ENCODE results near the gene RP9.

RP9 gene

DNA sequence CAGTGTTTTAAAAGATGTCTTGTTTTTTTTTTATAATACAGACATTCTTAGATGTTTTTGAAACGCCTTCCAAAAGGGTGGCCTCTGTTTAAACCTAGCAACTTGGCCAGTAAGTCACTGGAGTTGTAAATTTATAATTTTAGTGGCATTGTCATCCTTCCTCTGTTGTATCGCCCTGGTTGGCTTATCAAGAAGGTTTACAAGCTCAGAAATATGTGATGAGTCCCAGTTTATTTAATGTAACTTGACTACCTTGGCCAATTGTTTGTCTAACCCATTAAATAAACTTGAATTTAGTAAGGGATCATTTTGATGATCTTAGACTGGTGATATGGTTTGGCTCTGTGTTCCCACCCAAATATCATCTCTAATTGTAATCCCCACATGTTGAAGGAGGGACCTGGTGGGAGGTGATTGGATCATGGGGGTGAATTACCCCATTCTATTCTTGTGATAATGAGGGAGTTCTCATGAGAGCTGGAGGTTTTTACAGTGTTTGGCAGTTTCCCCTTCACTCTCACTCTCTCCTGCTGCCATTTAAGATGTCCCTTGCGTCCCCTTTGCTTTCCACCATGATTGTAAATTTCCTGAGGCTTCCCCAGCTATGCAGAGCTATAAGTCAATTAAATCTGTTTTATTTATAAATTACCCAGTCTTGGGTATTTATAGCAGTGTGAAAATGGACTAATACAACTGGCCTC lies 33.2 kb downstream of the RP9 start:
- no peak overlapping the region for H3K4me3 ChIP-seq (ENCODE audit: low read depth, low read length)
- DNase-seq (ENCODE audit: low read depth): no peak
- TF ChIP-seq CTCF (conservative IDR thresholded peaks at IDR 0.05; ENCODE audit: low read depth, low read length): no peak

DNA sequence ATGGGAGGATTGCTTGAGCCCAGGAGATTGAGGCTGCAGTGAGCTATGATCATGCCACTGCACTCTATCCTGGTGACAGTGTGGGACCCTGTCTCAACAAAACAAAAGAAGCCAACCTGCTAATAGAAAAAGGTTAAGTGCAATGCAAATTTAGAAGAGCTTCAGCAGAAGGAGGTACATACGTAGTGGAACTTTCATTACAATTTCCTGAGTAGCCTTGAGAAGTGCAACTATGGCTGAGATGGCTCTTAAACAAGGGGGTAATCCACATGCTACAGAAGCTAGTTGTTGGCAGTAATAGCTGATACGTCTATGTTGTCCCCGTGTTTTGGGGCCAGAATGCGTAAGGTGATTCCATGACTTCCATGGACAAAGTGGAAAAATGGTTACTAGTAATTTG lies 36.0 kb downstream of the RP9 start:
- no peak for TF ChIP-seq CTCF (conservative IDR thresholded peaks at IDR 0.05; ENCODE audit: low read depth, low read length)
- DNase-seq (ENCODE audit: low read depth): no peak

GRCh38 chr7:33072471-33072870 lies 36.7 kb downstream of the RP9 start:
- H3K4me3 ChIP-seq (ENCODE audit: low read depth, low read length): no peak overlapping the region
- no peak for TF ChIP-seq CTCF (conservative IDR thresholded peaks at IDR 0.05; ENCODE audit: low read depth, low read length)
- DNase-seq (ENCODE audit: low read depth): peak; percentile 83

More for the DNA sequence above, 36.0 kb downstream of the RP9 start:
- no peak overlapping the region for H3K4me3 ChIP-seq (ENCODE audit: low read depth, low read length)

GRCh38 chr7:33070831-33071230 lies 38.4 kb downstream of the RP9 start:
- no peak for TF ChIP-seq CTCF (conservative IDR thresholded peaks at IDR 0.05; ENCODE audit: low read depth, low read length)
- no peak for DNase-seq (ENCODE audit: low read depth)
- H3K4me3 ChIP-seq (ENCODE audit: low read depth, low read length): no peak overlapping the region

- H3K4me3 ChIP-seq (ENCODE audit: low read depth, low read length): no peak overlapping the region
- no peak for DNase-seq (ENCODE audit: low read depth)
- no peak for TF ChIP-seq CTCF (conservative IDR thresholded peaks at IDR 0.05; ENCODE audit: low read depth, low read length)
Observed at GRCh38 chr7:33070277-33070676, 38.9 kb downstream of the RP9 start.

DNA sequence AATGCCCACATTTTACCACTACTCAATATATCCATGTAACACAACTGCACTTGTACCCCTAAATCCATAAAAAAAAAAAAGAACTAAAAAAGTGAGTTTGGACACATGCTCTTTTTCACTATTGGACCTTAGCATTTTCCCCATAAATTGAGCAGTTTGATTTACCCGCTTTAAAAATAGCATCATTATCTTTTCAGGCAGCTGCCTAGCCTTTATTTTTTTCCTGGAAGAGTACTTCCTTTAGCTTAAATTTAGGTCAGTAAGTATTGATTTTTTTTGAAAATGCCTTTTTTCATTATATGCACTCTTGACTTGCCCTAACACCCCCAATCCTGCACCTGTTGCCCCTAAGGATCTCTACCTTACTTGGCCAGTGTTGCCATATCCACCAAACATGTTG lies 41.3 kb downstream of the RP9 start:
- DNase-seq (ENCODE audit: low read depth): no peak
- TF ChIP-seq CTCF (conservative IDR thresholded peaks at IDR 0.05; ENCODE audit: low read depth, low read length): no peak
- no peak overlapping the region for H3K4me3 ChIP-seq (ENCODE audit: low read depth, low read length)

DNA sequence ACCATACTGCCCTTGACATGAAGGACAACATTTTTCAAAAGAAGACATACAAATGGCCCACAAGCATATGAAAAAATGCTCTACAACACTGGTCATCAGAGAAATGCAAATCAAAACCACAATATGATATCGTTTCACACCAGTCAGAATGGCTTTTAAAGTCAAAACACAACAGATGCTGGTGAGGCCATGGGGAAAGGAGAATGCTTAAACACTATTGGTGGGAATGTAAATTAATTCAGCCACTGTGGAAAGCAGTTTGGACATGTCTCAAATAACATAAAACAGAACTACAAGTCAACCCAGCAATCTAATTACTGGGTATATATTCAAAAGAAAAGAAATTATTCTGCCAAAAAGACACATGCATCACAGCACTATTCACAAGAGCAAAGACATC lies 42.4 kb downstream of the RP9 start:
- H3K4me3 ChIP-seq (ENCODE audit: low read depth, low read length): no peak overlapping the region
- DNase-seq (ENCODE audit: low read depth): no peak
- no peak for TF ChIP-seq CTCF (conservative IDR thresholded peaks at IDR 0.05; ENCODE audit: low read depth, low read length)

Measured in choroid plexus epithelial cell (primary cell).